ENCODE results near the gene IVNS1ABP.

Gene IVNS1ABP

DNA sequence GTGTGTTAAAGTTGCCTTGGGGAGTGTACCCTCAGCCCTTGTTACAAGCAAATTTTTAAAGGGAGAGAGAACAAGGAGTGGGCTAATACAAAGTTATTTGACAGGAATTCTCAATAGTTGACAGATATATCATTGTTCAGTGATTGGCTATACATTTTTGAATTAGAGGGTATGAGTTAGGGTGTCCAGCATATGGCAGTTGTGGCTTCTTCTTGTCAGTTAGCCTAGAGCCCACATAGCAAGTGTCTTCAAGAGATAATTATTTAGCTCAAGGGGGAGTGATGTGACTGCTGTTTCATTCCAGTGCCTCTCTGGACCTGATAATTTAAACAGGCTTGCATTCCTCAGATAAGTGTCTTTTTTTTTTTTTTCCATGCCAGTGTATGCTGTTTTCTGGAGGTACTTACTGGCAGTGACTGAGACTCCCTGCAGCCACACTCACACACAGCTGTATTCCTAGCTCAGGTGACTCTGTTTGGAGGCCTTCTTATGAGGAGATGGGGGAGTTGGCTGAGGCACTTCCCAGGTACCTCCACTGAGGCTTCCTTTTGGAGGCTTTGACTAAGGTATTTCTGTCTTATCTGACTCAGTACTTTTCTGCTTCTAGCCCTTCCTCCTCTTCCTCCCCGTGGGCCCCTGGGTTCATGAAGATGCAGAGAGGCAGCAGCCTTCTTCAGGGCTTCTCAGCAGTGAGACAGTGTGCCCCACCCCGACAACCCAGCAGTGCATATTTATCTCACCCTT, 32.3 kb downstream of the IVNS1ABP start:
- H3K9ac ChIP-seq = no peak overlapping the region
- no peaks in the 10 kb centered on the region for H3K9me3 ChIP-seq
- H3K4me2 ChIP-seq = no peak overlapping the region
- TF ChIP-seq Cebpa-rat (IDR thresholded peaks at IDR 0.05) = no peak
- H3K27me3 ChIP-seq = no peaks in the 10 kb centered on the region
- no peak overlapping the region for H3K4me3 ChIP-seq
- peaks cover 9% of the 10 kb centered on the region for H3K4me1 ChIP-seq
- H4K20me1 ChIP-seq = no peaks in the 10 kb centered on the region
- no peak overlapping the region for H3K27ac ChIP-seq
- peaks cover 2% of the 10 kb centered on the region; the same call in 1 of the 2 replicates for H3K36me3 ChIP-seq

DNA sequence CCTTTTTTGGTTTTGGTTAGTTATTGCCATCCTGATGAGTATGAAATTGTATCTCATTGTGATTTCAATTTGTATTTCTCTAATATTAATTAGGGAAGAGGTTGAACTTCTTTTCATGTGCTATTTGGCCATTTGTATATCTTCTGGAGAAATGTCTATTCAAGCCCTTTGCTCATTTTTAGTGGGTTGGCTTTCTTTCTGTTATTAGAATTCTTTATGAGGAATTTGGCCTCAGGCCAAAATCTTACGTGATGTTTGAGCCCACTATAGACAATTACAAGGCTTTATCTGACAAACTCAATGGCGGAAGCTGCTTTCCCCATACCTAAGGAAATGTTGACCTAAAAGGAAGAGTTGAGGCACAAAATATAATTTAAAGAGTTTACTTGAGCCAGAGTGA, 32.9 kb downstream of the IVNS1ABP start:
- H3K27me3 ChIP-seq = no peaks in the 10 kb centered on the region
- no peaks in the 10 kb centered on the region; the same call in 1 of the 2 replicates for H3K36me3 ChIP-seq
- H3K9me3 ChIP-seq = no peaks in the 10 kb centered on the region
- TF ChIP-seq Cebpa-rat (IDR thresholded peaks at IDR 0.05) = no peak
- H3K4me1 ChIP-seq = peaks cover 9% of the 10 kb centered on the region
- no peak overlapping the region for H3K4me3 ChIP-seq
- no peak overlapping the region for H3K9ac ChIP-seq
- no peak overlapping the region for H3K4me2 ChIP-seq
- H4K20me1 ChIP-seq = no peaks in the 10 kb centered on the region
- H3K27ac ChIP-seq = no peak overlapping the region

DNA sequence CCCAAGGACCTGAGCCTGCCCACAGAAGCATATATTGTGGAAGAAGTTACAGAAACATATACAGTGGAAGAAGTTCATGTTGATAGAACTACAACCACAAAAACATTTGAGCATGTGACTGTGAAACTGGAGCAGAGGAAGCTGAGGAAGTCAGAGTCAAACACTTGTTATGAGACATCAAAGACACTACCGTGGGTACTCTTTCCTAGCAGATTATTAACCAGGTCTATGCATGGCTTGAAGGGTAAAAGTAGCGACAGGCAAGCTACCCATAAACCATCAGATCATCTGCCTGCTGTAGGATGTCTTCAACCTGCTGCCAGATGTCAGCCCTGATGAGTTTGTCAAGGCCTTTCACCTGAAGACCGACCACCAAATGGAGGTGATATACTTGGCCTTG, 35.8 kb downstream of the IVNS1ABP start:
- TF ChIP-seq Cebpa-rat (IDR thresholded peaks at IDR 0.05) = no peak

DNA sequence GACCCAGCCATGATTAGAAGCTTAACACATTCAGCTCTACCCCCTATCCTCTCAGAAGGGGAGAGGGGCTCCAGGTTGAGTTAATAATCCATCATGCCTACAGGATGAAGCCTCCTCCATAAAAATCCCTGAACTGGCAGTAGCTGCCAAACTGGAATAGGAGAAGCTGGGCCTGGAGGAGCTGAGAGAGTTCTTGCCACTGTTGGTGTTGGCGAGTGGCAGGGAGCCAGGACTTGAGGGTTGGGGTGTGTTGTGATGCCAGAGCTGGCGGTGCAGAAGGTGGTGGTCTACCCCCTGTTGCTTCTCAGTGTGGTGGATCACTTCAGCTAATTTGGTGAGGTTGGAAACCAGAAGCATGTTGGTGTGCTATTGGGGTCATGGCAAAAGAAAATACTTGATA, 36.5 kb downstream of the IVNS1ABP start:
- H3K4me3 ChIP-seq = no peak overlapping the region
- no peak overlapping the region for H3K9ac ChIP-seq
- H4K20me1 ChIP-seq = no peaks in the 10 kb centered on the region
- H3K4me1 ChIP-seq = peaks cover 9% of the 10 kb centered on the region
- no peak for TF ChIP-seq Cebpa-rat (IDR thresholded peaks at IDR 0.05)
- H3K9me3 ChIP-seq = no peaks in the 10 kb centered on the region
- no peaks in the 10 kb centered on the region for H3K36me3 ChIP-seq
- no peaks in the 10 kb centered on the region for H3K27me3 ChIP-seq
- H3K27ac ChIP-seq = no peak overlapping the region
- H3K4me2 ChIP-seq = no peak overlapping the region

More for the DNA sequence above, 35.8 kb downstream of the IVNS1ABP start:
- peak overlapping the region; percentile 25; the same call in 1 of the 2 replicates for H3K4me2 ChIP-seq
- no peak overlapping the region for H3K27ac ChIP-seq
- H3K9me3 ChIP-seq = no peaks in the 10 kb centered on the region
- H3K4me3 ChIP-seq = no peak overlapping the region
- H3K36me3 ChIP-seq = no peaks in the 10 kb centered on the region
- H4K20me1 ChIP-seq = no peaks in the 10 kb centered on the region
- H3K27me3 ChIP-seq = no peaks in the 10 kb centered on the region
- no peak overlapping the region for H3K9ac ChIP-seq
- H3K4me1 ChIP-seq = peaks cover 9% of the 10 kb centered on the region

DNA sequence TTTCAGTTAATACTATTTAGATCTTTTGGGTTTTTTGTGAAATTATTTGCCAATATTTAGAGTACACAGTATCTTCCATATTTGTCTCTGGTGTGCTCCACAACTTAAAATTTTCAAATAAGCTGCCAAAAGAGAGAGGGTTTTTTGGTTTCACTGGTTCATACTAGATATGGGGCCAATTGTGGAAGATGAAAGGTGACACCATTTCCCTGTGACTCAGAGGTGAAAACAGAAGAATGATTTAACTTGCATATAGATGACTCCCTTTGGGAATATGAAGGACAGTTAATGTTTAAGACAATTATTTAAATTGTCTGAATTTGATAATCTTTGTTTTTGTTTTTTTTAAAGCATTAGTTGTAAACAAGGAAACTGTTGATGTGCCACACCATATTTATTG, 37.5 kb downstream of the IVNS1ABP start:
- Histone ChIP-seq H3K4me1 (peaks cover 9% of the 10 kb centered on the region), H3K4me3 (no peak overlapping the region), H3K4me2 (no peak overlapping the region), H3K9me3 (no peaks in the 10 kb centered on the region), H3K27ac (no peak overlapping the region), H3K36me3 (no peaks in the 10 kb centered on the region), H3K27me3 (no peaks in the 10 kb centered on the region), H3K9ac (no peak overlapping the region), H4K20me1 (no peaks in the 10 kb centered on the region)
- no peak for TF ChIP-seq Cebpa-rat (IDR thresholded peaks at IDR 0.05)

DNA sequence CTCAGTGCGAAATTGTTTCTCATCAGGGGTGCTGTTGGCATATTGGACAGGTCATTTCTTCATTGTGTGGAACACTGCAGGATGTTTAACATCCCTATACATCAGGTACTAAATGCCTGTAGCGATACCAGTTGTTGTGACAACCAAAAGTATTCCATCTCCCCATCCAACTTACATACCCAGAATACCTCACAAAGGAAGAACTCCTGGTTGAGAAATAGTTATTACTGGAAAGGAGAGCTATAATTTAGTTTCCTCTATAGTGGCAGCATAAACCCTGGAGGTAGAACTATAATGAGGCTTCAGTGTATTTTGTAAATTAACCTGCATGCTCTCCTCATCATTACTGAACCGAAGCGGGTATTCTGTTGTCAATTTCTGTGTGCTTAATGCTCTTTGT, 45.1 kb downstream of the IVNS1ABP start:
- Histone ChIP-seq H3K27ac (no peak overlapping the region), H3K9ac (no peak overlapping the region), H3K4me3 (no peak overlapping the region), H3K27me3 (no peaks in the 10 kb centered on the region), H3K4me2 (no peak overlapping the region), H3K36me3 (no peaks in the 10 kb centered on the region), H4K20me1 (no peaks in the 10 kb centered on the region), H3K4me1 (no peaks in the 10 kb centered on the region), H3K9me3 (no peaks in the 10 kb centered on the region)
- no peak for TF ChIP-seq Cebpa-rat (IDR thresholded peaks at IDR 0.05)

DNA sequence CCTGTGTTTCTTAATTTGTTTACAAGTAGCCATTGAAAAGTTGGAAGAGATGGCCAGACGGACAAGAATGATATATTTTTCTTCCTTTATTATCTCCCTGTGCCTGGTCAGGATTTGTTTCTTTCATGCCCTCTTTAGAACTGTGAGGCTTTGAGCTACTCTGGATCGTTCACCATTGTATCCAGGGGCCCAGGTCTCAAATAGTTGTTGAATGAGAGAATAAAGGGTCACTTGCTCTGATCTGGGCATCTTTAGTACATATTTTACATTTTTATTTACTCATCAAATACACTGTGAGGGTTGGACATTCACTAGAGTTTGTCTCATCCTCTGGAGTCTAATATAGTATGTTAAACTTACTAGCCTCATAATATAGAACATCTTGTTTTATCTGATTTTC, 48.7 kb downstream of the IVNS1ABP start:
- Histone ChIP-seq H3K9ac (no peak overlapping the region), H3K36me3 (no peaks in the 10 kb centered on the region), H3K4me3 (no peak overlapping the region), H3K9me3 (no peaks in the 10 kb centered on the region), H3K4me2 (no peak overlapping the region), H4K20me1 (no peaks in the 10 kb centered on the region), H3K4me1 (no peaks in the 10 kb centered on the region), H3K27ac (no peak overlapping the region), H3K27me3 (no peaks in the 10 kb centered on the region)
- no peak for TF ChIP-seq Cebpa-rat (IDR thresholded peaks at IDR 0.05)

DNA sequence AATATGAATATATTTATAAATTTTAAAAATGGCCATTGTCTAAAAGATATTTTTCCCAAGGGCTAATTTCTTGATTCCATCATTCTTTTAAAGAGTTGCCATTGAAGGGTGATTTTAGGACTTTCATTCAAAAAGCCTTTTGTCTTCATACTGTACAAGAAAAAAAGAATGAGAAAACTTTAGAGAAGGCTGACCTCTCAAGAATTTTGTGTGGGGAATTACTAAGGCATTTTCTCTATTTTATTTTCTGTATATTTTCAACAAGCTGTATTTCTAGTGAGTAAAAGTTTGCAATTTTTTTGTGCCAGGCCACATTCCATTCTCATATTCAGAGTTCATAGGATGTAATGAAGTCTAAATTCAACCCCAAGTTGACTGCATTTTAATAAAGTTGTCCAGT, 49.3 kb downstream of the IVNS1ABP start:
- no peaks in the 10 kb centered on the region for H3K27me3 ChIP-seq
- H3K9ac ChIP-seq = no peak overlapping the region
- no peak overlapping the region for H3K27ac ChIP-seq
- no peaks in the 10 kb centered on the region for H3K4me1 ChIP-seq
- no peak overlapping the region for H3K4me2 ChIP-seq
- H3K9me3 ChIP-seq = no peaks in the 10 kb centered on the region
- H3K4me3 ChIP-seq = no peak overlapping the region
- H3K36me3 ChIP-seq = no peaks in the 10 kb centered on the region
- no peak for TF ChIP-seq Cebpa-rat (IDR thresholded peaks at IDR 0.05)
- H4K20me1 ChIP-seq = no peaks in the 10 kb centered on the region

DNA sequence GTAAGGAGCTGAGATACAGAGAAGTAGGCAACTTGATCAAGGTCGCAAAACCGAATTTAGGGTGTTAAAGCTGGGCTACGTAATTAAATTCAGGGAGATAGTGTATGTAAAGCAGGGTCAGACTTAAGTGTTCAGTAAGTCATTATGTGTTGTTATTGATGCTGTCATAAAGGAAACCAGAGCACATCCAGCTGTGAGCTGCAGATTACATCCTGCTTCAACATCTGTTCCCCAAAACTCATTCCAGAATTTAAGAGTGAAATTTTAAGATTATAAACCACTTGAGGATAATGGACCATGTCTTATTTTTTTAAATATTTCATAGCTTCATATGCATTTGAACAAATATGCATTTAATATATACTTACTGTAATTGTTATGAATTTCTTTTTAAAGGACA, 49.7 kb downstream of the IVNS1ABP start:
- no peak for TF ChIP-seq Cebpa-rat (IDR thresholded peaks at IDR 0.05)
- no peaks in the 10 kb centered on the region for H3K27me3 ChIP-seq
- no peak overlapping the region for H3K4me2 ChIP-seq
- H3K27ac ChIP-seq = no peak overlapping the region
- H3K4me3 ChIP-seq = no peak overlapping the region
- no peak overlapping the region for H3K9ac ChIP-seq
- no peaks in the 10 kb centered on the region for H3K9me3 ChIP-seq
- no peaks in the 10 kb centered on the region for H4K20me1 ChIP-seq
- no peaks in the 10 kb centered on the region for H3K4me1 ChIP-seq
- H3K36me3 ChIP-seq = no peaks in the 10 kb centered on the region

DNA sequence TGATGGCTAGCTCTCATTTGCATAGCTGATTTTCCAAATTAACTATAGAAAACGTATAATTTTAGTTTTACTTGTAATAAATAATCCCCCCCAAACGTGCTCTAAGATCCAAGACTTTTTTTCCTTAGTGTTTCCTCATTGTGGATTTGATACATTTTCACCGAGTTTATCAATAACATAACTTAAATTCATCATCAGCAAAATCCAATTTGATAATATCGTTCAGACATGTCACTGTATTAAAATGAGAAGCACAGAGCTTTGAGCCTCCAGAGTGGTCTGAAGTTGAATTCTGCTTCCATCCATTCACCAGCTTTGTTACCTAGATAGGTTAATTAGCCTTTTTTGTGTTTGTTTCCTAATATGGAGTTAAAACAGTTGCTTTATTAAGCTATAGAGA, 51.7 kb downstream of the IVNS1ABP start:
- no peak overlapping the region for H3K4me3 ChIP-seq
- no peaks in the 10 kb centered on the region for H3K9me3 ChIP-seq
- no peak overlapping the region for H3K27ac ChIP-seq
- H3K36me3 ChIP-seq = no peaks in the 10 kb centered on the region
- H3K9ac ChIP-seq = no peak overlapping the region
- no peaks in the 10 kb centered on the region for H4K20me1 ChIP-seq
- H3K4me1 ChIP-seq = no peaks in the 10 kb centered on the region
- H3K4me2 ChIP-seq = no peak overlapping the region
- TF ChIP-seq Cebpa-rat (IDR thresholded peaks at IDR 0.05) = no peak
- no peaks in the 10 kb centered on the region for H3K27me3 ChIP-seq

DNA sequence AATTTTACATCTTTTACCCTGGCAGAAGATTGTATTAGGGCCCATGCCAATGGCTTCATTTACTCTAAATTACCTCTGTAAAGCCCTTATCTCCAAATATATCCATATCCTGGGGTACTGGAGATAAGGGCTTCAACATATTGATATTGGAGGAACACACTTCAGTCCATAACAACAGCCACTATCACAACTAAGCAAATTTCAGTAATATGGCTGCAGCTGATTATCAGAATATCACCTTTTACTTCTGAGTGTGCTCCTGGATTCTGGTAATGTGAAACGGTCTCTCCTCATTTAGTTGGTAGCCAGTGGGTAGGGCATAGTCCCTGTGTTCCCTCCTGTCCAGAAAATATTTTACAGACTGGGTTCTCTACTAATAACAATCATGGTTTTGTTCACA, 53.3 kb downstream of the IVNS1ABP start:
- Histone ChIP-seq H3K9ac (no peak overlapping the region), H3K4me3 (no peak overlapping the region), H3K4me1 (no peaks in the 10 kb centered on the region), H3K9me3 (no peaks in the 10 kb centered on the region), H3K4me2 (no peak overlapping the region), H4K20me1 (no peaks in the 10 kb centered on the region), H3K27me3 (no peaks in the 10 kb centered on the region), H3K27ac (no peak overlapping the region), H3K36me3 (no peaks in the 10 kb centered on the region)
- no peak for TF ChIP-seq Cebpa-rat (IDR thresholded peaks at IDR 0.05)

Measured in BLaER1 (cell line).